ENCODE measurements around the gene TNFRSF25. TPM values are rescaled to one million over a fixed set of nuclear protein-coding genes. Genes with fewer than 3 reads are reported as not detected.
A peak's percentile ranks its signal among the peaks of the same experiment; 100 is the strongest.

TNFRSF25 gene
- total and polyA plus RNA-seq, 2 donors from 2014 or later = 7.6 to 13.8 TPM

GRCh38 chr1:6461051-6461530, 4.9 kb downstream of the TNFRSF25 start:
- no peaks in the 10 kb centered on the region for H3K9me3 ChIP-seq (ENCODE audit: control insufficient read depth in 2 of 3, insufficient read depth in 1 of 3, low read length in 3 of 3)
- H3K9ac ChIP-seq (ENCODE audit: low read length in 3 of 3) = peak overlapping the region in 1 of 3 donors; percentile 12
- no peak for TF ChIP-seq CTCF (IDR thresholded peaks at IDR 0.05; ENCODE audit: borderline replicate concordance, extremely low read depth, insufficient read depth)
- peaks cover 5% of the 10 kb centered on the region for H3K27me3 ChIP-seq (ENCODE audit: control insufficient read depth, insufficient read depth, low read length)
- H3K4me1 ChIP-seq (ENCODE audit: control insufficient read depth in 2 of 3, insufficient read depth in 2 of 3, low read depth in 1 of 3, low read length in 3 of 3) = no peaks in the 10 kb centered on the region
- DNase-seq = peak in 2 of 5 donors; percentile 18 to 53
- no peak overlapping the region for H3K4me3 ChIP-seq (ENCODE audit: low read length in 3 of 3)
- FAIRE-seq = no peak
- H3K27ac ChIP-seq (ENCODE audit: low read depth in 2 of 2, low read length in 2 of 2) = no peak overlapping the region
- H3K36me3 ChIP-seq (ENCODE audit: control insufficient read depth in 2 of 3, insufficient read depth in 3 of 3, low read length in 3 of 3) = no peaks in the 10 kb centered on the region
- intact Hi-C loops (cut with DNase I) = no loop called here

- DNase-seq (peak in 2 of 5 donors; percentile 24 to 75), FAIRE-seq (no peak)
- H3K27me3 ChIP-seq (ENCODE audit: control insufficient read depth, insufficient read depth, low read length) = peaks cover 6% of the 10 kb centered on the region
- H3K4me3 ChIP-seq (ENCODE audit: low read length in 3 of 3) = no peak overlapping the region
- H3K9me3 ChIP-seq (ENCODE audit: control insufficient read depth in 2 of 3, insufficient read depth in 1 of 3, low read length in 3 of 3) = no peaks in the 10 kb centered on the region
- H3K4me1 ChIP-seq (ENCODE audit: control insufficient read depth in 2 of 3, insufficient read depth in 2 of 3, low read depth in 1 of 3, low read length in 3 of 3) = no peaks in the 10 kb centered on the region
- no peak overlapping the region for H3K27ac ChIP-seq (ENCODE audit: low read depth in 2 of 2, low read length in 2 of 2)
- peak overlapping the region in 1 of 3 donors; percentile 12 for H3K9ac ChIP-seq (ENCODE audit: low read length in 3 of 3)
- H3K36me3 ChIP-seq (ENCODE audit: control insufficient read depth in 2 of 3, insufficient read depth in 3 of 3, low read length in 3 of 3) = no peaks in the 10 kb centered on the region
- TF ChIP-seq CTCF (IDR thresholded peaks at IDR 0.05; ENCODE audit: borderline replicate concordance, extremely low read depth, insufficient read depth) = no peak
- intact Hi-C loops (cut with DNase I) = no loop called here
Measured at GRCh38 chr1:6460301-6461050, 5.5 kb downstream of the TNFRSF25 start.

GRCh38 chr1:6459850-6460265, 6.1 kb downstream of the TNFRSF25 start:
- Histone ChIP-seq H3K27ac (ENCODE audit: low read depth in 2 of 2, low read length in 2 of 2) (no peak overlapping the region), H3K4me3 (ENCODE audit: low read length in 3 of 3) (no peak overlapping the region), H3K9ac (ENCODE audit: low read length in 3 of 3) (no peak overlapping the region), H3K27me3 (ENCODE audit: control insufficient read depth, insufficient read depth, low read length) (peaks cover 6% of the 10 kb centered on the region), H3K9me3 (ENCODE audit: control insufficient read depth in 2 of 3, insufficient read depth in 1 of 3, low read length in 3 of 3) (no peaks in the 10 kb centered on the region), H3K4me1 (ENCODE audit: control insufficient read depth in 2 of 3, insufficient read depth in 2 of 3, low read depth in 1 of 3, low read length in 3 of 3) (no peaks in the 10 kb centered on the region), H3K36me3 (ENCODE audit: control insufficient read depth in 2 of 3, insufficient read depth in 3 of 3, low read length in 3 of 3) (no peaks in the 10 kb centered on the region)
- DNase-seq = peak in 3 of 5 donors; percentile 29 to 64 (median 56)
- no peak for TF ChIP-seq CTCF (IDR thresholded peaks at IDR 0.05; ENCODE audit: borderline replicate concordance, extremely low read depth, insufficient read depth)
- no peak for FAIRE-seq
- intact Hi-C loops (cut with DNase I) = no loop called here
